T follicular helper cell (primary cell): ENCODE data around the gene SERTM1.

Source experiments
- DNase-seq: peaks from one replicate; pipeline ENCODE4 v3.0.0-alpha.2; 2020; ENCODE audit warnings: low read depth
- total RNA-seq, 2 experiments: gene quantifications; one replicate each; lab custom pipeline; 2026; lab: John Stamatoyannopoulos, UW

Gene SERTM1
- total RNA-seq, result 0 reads per million in 2 experiments

GRCh38 chr13:36673838-36674326, at the start of gene SERTM1:
TSS of gene SERTM1 (plus strand) at chr13:36674020. CDS start at chr13:36695079, 21,059 bp downstream.
- no peak for DNase-seq

- no peak for DNase-seq
These were observed 45.3 kb upstream of the SERTM1 start for GRCh38 chr13:36628377-36629056.

- DNase-seq, result no peak
These were observed 44.8 kb upstream of the SERTM1 start for GRCh38 chr13:36629057-36629385.

- DNase-seq, result no peak
These were observed 43.5 kb upstream of the SERTM1 start for GRCh38 chr13:36630181-36630803.

GRCh38 chr13:36639610-36640009, 34.2 kb upstream of the SERTM1 start:
- DNase-seq, result no peak

GRCh38 chr13:36650611-36651010, 23.2 kb upstream of the SERTM1 start:
- DNase-seq, result no peak

- no peak for DNase-seq
These were observed 8.2 kb upstream of the SERTM1 start for GRCh38 chr13:36665630-36666029.

- DNase-seq, result no peak
These were observed 7.2 kb upstream of the SERTM1 start for GRCh38 chr13:36666477-36667229.

GRCh38 chr13:36668316-36668715, 5.5 kb upstream of the SERTM1 start:
- no peak for DNase-seq

GRCh38 chr13:36673352-36673751, 468 bp upstream of the SERTM1 start:
- no peak for DNase-seq

- no peak for DNase-seq
These were observed 755 bp downstream of the SERTM1 start for GRCh38 chr13:36674337-36675212.

GRCh38 chr13:36675213-36675536, 1.4 kb downstream of the SERTM1 start:
- DNase-seq, result no peak

GRCh38 chr13:36680913-36681312, 7.1 kb downstream of the SERTM1 start:
- no peak for DNase-seq

GRCh38 chr13:36681894-36682624, 8.2 kb downstream of the SERTM1 start:
- DNase-seq, result no peak

GRCh38 chr13:36683701-36684100, 9.9 kb downstream of the SERTM1 start:
- DNase-seq, result no peak

GRCh38 chr13:36685927-36686326, 12.1 kb downstream of the SERTM1 start:
- no peak for DNase-seq

GRCh38 chr13:36696410-36697010, 22.7 kb downstream of the SERTM1 start:
- no peak for DNase-seq

- no peak for DNase-seq
These were observed 26.4 kb downstream of the SERTM1 start for GRCh38 chr13:36700170-36700569.

- no peak for DNase-seq
These were observed 32.9 kb downstream of the SERTM1 start for GRCh38 chr13:36706755-36707154.

GRCh38 chr13:36709136-36709890, 35.5 kb downstream of the SERTM1 start:
- no peak for DNase-seq
